CD4-positive, alpha-beta T cell treated with Interleukin-6 for 4 hours (primary cell): ENCODE measurements around the gene ZNF341.
"Not testable (repeated sequence)": the region's sequence is repeated elsewhere in the genome, so short reads cannot be mapped to it uniquely, and the experiment has no call there.

Experiments
- DNase-seq: peaks from one replicate; pipeline ENCODE4 v3.0.0-alpha.2; 2020; ENCODE audit warnings: mixed read lengths

The ZNF341 gene

DNA sequence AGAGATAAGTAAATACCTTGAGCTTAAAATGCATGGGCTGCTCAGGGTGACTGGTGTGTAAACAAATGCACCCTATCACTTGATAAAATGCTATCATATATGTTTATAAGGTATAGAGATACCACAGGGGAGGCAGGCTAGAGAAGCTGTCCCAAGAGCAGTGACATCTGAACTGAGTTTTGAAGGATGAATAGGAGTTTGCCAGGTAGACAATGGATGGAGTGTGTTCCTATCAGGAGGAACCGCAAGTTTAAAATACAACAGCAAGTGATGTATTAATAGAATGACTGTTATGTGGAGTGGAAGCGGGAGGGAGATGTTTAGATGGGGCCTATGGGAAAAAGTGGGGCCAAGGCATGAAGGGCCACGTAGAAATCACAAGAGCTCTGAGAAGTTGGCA is 40.6 kb downstream of the ZNF341 start:
- no peak for DNase-seq

- DNase-seq: no peak
These were observed 41.8 kb downstream of the ZNF341 start for GRCh38 chr20:33773412-33774089.

- DNase-seq: no peak
These were observed 46.0 kb downstream of the ZNF341 start for GRCh38 chr20:33777816-33778215.

DNA sequence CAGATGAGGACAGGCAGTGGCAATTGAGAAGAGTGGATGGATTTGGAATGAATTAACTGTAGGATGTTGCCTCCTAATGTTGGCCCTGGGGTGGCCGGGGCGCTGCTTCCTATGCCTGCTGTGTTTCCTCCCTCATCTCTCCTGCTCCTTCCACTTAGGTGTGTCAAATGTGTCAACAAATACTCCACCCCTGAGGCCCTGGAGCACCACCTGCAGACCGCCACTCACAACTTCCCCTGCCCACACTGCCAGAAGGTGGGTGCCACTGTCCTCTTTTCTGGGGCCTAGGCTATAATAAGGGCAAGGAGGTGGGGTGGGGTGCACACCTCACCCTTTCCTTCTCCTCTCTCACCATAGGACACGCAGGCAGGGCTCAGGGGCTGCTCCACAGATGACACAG is 49.3 kb downstream of the ZNF341 start:
- no peak for DNase-seq

DNA sequence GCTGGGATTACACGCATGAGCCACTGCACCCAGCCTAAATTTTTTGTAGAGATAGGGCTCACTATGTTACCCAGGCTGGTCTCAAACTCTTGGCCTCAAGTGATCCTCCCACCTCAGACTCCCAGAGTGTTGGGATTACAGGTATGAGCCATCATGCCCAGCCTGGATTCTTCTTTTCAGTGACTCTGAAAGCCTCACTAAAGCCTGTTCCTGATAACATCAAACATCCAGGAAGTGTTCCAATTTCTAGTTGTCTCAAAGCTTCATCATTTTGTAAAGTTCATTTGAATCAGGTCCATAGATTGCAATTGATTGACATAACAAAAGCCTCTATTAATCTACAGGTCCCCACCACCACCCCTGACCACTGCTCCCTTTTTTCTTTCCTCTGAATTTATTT is 50.1 kb downstream of the ZNF341 start:
- DNase-seq: no peak

- no peak for DNase-seq
These were observed 51.5 kb downstream of the ZNF341 start for GRCh38 chr20:33783256-33783655.

GRCh38 chr20:33783818-33784217 is 52.0 kb downstream of the ZNF341 start:
- DNase-seq: no peak

GRCh38 chr20:33784225-33784624 is 52.4 kb downstream of the ZNF341 start:
- no peak for DNase-seq

GRCh38 chr20:33785503-33785902 is 53.7 kb downstream of the ZNF341 start:
- DNase-seq: no peak

GRCh38 chr20:33787253-33787891 is 55.6 kb downstream of the ZNF341 start:
- DNase-seq: no peak

GRCh38 chr20:33788351-33789049 is 56.7 kb downstream of the ZNF341 start:
- no peak for DNase-seq

DNA sequence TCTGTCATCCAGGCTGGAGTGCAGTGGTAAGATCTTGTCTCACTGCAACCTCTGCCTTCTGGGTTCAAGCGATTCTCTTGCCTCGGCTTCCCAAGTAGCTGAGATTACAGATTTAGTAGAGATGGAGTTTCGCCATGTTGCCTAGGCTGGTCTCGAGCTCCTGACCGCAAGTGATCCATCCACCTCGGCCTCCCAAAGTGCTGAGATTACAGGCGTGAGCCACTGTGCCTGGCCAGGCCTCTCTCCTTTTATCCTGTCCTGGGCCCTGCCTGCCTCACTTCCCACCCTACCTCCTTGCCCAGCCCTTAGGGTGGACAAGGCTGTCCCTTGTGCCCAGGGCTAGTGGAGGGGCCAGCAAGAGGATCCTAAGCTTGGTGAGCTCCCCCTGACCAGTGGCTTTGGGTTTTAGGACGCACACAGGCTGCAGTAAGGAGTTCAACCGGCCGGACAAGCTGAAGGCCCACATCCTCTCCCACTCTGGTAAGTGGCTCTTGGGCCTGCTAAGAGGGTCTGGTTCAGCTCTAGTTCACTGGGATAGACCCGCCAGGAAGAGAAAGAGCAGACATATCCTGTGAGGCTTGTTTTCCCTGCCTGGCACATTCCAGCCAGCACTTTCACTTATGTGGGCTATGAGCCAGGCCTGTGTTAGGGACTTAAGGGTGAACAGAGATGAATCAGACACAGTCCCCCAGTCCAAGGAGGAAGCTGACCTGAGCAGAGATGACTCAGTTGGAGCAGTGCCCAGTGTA is 57.5 kb downstream of the ZNF341 start:
- no peak for DNase-seq

DNA sequence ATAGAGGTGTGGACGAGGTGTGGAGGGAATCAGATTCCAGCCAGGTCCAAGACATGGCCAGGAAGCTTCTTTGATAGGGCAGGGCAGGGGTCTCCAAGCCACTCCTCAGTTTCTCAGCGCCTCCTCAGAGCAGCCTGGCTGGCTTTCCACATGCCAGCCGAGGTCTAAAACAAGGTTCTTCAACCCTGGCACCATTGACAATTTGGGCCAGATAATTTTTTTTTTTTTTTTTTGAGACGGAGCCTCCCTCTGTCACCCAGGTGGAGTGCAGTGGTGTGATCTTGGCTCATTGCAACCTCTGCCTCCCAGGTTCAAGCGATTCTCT is 58.0 kb downstream of the ZNF341 start:
- no peak for DNase-seq

GRCh38 chr20:33790566-33790965 is 58.8 kb downstream of the ZNF341 start:
- no peak for DNase-seq

DNA sequence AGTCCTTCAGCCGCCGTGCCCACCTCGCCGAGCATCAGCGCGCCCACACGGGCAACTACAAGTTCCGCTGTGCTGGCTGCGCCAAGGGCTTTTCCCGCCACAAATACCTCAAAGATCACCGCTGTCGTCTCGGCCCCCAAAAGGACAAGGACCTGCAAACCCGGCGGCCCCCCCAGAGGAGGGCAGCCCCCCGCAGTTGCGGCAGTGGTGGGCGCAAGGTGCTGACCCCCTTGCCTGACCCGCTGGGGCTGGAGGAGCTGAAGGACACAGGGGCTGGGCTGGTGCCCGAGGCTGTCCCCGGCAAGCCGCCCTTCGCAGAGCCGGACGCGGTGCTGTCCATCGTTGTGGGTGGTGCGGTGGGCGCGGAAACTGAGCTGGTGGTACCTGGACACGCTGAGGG is 59.2 kb downstream of the ZNF341 start:
- no peak for DNase-seq

GRCh38 chr20:33791540-33791939 is 59.7 kb downstream of the ZNF341 start:
- DNase-seq: no peak

GRCh38 chr20:33791959-33792597 is 60.3 kb downstream of the ZNF341 start:
- DNase-seq: peak; percentile 58

- not testable (repeated sequence) for DNase-seq
These were observed 60.8 kb downstream of the ZNF341 start for GRCh38 chr20:33792598-33792989.

DNA sequence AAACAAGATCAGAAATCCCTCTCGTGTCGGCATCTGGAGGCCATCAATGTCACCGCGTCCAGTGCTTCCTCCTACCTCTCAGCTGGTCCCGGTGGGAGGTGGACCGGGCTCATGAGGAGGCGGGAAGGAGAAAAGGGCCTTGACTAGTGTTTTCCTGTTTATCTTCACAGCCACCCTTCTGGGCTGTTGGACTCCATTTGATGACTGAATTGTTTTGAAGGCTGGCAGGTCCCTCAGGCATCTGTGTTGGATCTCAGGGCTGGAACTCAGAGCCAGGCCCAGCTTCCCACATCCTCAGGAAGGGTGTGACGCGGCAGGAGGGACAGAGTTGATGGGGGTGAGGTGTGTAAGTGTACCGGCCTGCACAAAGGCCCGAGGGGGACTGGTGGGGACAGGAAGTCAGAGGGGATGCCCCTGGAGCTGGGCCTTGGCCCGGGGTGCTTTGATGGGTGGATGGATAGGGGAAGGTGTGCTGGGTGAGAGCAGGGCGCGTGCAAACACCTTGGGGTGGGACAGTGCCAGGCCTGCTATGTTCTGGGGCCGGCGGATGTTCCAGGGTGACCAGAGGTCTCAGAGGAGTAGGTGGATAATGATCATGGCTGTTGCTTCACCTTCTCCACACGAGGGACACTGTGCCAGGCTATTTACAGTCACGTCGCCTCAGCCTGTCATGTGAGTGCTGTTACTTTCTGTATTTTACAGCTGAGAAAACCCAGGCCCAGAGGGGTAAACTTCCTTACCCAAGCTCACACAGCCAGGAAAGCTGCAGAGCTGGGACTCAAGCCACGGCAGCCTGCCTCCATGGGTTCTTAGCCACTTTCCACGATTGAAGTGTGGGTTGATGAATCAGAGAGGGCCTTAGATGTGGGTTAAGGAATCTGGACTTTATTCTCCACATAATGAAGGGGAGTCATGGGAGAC is 61.5 kb downstream of the ZNF341 start:
- DNase-seq: no peak

DNA sequence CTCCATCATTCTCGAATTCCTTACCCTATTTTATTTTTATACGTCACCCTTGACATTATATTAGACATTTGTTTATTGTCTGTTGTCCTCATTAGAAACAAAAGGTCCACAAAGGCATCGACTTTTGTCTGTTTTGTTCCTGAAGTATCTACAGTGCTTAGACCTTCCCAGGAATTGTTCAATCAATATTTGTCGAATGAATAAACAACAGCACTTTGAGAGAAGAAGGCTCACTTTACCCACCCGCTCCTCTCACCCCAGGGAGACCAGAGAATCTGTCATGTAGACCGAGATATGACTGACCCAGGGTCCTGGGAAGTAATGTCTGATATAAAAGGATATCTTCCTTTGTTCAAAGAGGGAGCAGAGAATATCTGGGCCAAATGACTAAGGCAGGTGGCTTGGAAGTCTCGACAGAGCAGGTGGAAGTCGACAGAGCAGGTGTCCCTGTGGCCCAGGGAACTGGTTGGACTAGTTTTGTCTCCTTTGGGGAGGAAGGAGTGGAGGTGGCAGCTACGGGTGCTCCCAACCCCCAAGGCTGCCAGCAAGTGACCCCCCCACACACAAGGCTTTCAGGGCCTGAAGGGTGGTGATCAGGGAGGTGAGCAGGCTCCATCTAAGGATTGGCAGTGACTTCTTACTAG is 64.6 kb downstream of the ZNF341 start:
- no peak for DNase-seq

DNA sequence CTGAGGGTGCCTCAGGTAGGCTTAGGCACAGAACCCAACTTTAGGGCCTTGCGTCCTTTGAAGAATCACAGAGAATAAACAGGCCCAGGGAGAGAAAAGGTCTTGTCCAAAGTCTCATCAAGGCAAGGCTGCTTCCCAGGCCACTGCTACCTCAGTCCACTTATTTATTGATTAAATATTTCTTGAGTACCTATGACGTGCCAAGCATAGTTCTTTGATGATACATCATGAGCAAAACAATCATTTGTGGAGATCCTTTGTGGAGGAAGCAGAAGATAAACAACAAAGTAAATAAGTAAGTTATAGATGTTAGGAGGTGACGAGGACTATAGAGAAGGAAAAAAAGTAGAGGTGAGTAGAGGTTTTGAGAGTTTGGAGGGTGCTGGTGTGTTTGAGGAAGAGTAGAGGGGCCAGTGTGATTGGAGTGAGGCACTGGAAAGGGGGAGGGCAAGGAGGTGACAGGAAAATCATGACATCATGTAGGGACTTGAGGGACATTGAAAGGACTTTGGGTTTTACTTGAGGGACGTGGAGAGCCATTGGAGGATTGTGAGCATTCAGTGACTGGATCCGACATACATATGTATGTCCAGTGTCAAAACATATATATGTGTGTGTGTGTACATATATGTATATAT is 65.2 kb downstream of the ZNF341 start:
- DNase-seq: no peak
